Right cardiac atrium (tissue), 5 donors: ENCODE measurements around the gene KEAP1. TPM values are rescaled to one million over a fixed set of nuclear protein-coding genes. Genes with fewer than 3 reads are reported as not detected.
"Not testable (repeated sequence)": the region's sequence is repeated elsewhere in the genome, so short reads cannot be mapped to it uniquely, and the experiment has no call there.

Experiments used
- ATAC-seq, 2 donors: fragments of 200-7000 bp; cut with Tn5 transposase; one replicate each; pipeline versions ENCODE4 v1.8.0 to v1.9.1; 2020; ENCODE audit warnings: moderate library complexity in 2 of 2, mild to moderate bottlenecking in 1 of 2
- DNase-seq, 3 donors: peaks; one replicate each; pipeline ENCODE4 v3.0.0-alpha.2; 2020
- H3K27ac ChIP-seq: one replicate; pipeline ENCODE4 v1.5.1; 2013; ENCODE audit warnings: mild to moderate bottlenecking, low read length, control low read depth, moderate library complexity
- H3K27me3 ChIP-seq: one replicate; pipeline ENCODE4 v1.6.1; 2013; ENCODE audit not compliant: control insufficient read depth, insufficient read depth
- H3K4me1 ChIP-seq: one replicate; pipeline ENCODE4 v1.6.1; 2013; ENCODE audit warnings: low read length; ENCODE audit not compliant: control insufficient read depth, insufficient read depth
- H3K4me3 ChIP-seq: one replicate; pipeline ENCODE4 v1.5.1; 2013; ENCODE audit warnings: low read length, control low read depth
- H3K9me3 ChIP-seq: one replicate; pipeline ENCODE4 v1.6.1; 2013; ENCODE audit warnings: low read length; ENCODE audit not compliant: control insufficient read depth
- WGBS: extraction: QIAGEN DNeasy Blood & Tissue Kit; methylation state at CpG from one replicate; pipeline ENCODE4 v1.1.7; 2013; 5-methylcytosine and 5-hydroxymethylcytosine counted together
- intact Hi-C, 4 donors: fragments of 100-400 bp; cut with DNase I; formaldehyde crosslinking; loops; one replicate each; pipeline versions ENCODE4 v1.11.0 to v1.14.0; 2022 to 2023
- polyA plus RNA-seq: library from polyadenylated mRNA; stranded (reverse); fragments of 200-250 nt; gene quantifications from one replicate; pipeline ENCODE4 v1.2.3, GENCODE V29; 2013
- total RNA-seq, 4 donors: library from RNA; stranded (reverse); fragmentation: NEBNext Ultra II Directional; extraction: Animal tissue kit (Norgen Biotek cat#: 25700); gene quantifications; one replicate each; pipeline ENCODE4 v1.2.1, GENCODE V29; 2021
- donor health status: healthy with polysubstance abuse.
- donor health status: DM: no; HTN: yes; CAD: no.
- donor health status: DM: no; HTN: no; CAD: no.
- donor health status: DM: no; HTN: yes; CAD: no; lungs with severe emphysema.
- donor health status: DM: yes; HTN: yes; CAD: no.

Gene KEAP1
- total and polyA plus RNA-seq, 5 donors: 48.0 to 74.6 (median 62.1) TPM

- Histone ChIP-seq H3K27me3 (no peaks in the 10 kb centered on the region), H3K4me1 (peaks cover 6% of the 10 kb centered on the region), H3K9me3 (no peaks in the 10 kb centered on the region), H3K27ac (peak overlapping the region; percentile 60), H3K4me3 (peak overlapping the region; percentile 94)
- 20% methylated on average over 22 of the region's 22 CpGs for WGBS
- ATAC-seq (peak; percentile 15 to 44), DNase-seq (peak; percentile 43 to 69 (median 66))
- intact Hi-C loops: no loop called here
These were observed 41.1 kb upstream of the KEAP1 start for GRCh38 chr19:10544242-10544752.

GRCh38 chr19:10543420-10544241 lies 40.5 kb upstream of the KEAP1 start, which contains the start of gene ATG4D:
TSS of gene ATG4D (plus strand) at chr19:10543904. CDS start at chr19:10544091, 187 bp downstream.
- Histone ChIP-seq H3K4me3 (peak within 1 kb of the TSS; percentile 94), H3K27ac (peak within 1 kb of the TSS; percentile 65), H3K4me1 (peaks cover 6% of the 10 kb centered on the region), H3K27me3 (no peaks in the 10 kb centered on the region), H3K9me3 (no peaks in the 10 kb centered on the region)
- DNase-seq: peak; percentile 81 to 92 (median 92)
- intact Hi-C loops: no loop called here
- WGBS: 1% methylated on average over 79 of the region's 79 CpGs
- peak; percentile 91 for ATAC-seq

GRCh38 chr19:10543059-10543419 lies 39.9 kb upstream of the KEAP1 start:
- no peak for ATAC-seq
- H3K27me3 ChIP-seq: no peaks in the 10 kb centered on the region
- peak overlapping the region; percentile 94 for H3K4me3 ChIP-seq
- WGBS: 63% methylated on average over 8 of the region's 8 CpGs
- H3K9me3 ChIP-seq: no peaks in the 10 kb centered on the region
- no peak overlapping the region for H3K27ac ChIP-seq
- DNase-seq: no peak
- intact Hi-C loops: no loop called here
- peaks cover 6% of the 10 kb centered on the region for H3K4me1 ChIP-seq

GRCh38 chr19:10539016-10539415 lies 35.9 kb upstream of the KEAP1 start:
- ATAC-seq, H3K4me3 ChIP-seq, H3K27ac ChIP-seq, intact Hi-C loops, H3K27me3 ChIP-seq, H3K9me3 ChIP-seq, H3K4me1 ChIP-seq: not testable (repeated sequence)
- DNase-seq: peak in 2 of 3 donors; percentile 1 to 10
- 73% methylated on average over 9 of the region's 9 CpGs for WGBS

GRCh38 chr19:10538204-10538983 lies 35.2 kb upstream of the KEAP1 start:
- Histone ChIP-seq H3K27me3 (no peaks in the 10 kb centered on the region), H3K4me1 (no peaks in the 10 kb centered on the region), H3K9me3 (no peaks in the 10 kb centered on the region), H3K27ac (no peak overlapping the region), H3K4me3 (no peak overlapping the region)
- intact Hi-C loops: no loop called here
- 72% methylated on average over 20 of the region's 20 CpGs for WGBS
- ATAC-seq (no peak), DNase-seq (peak in 2 of 3 donors; percentile 2)

GRCh38 chr19:10537668-10538067 lies 34.5 kb upstream of the KEAP1 start:
- intact Hi-C loops: no loop called here
- Histone ChIP-seq H3K27ac (no peak overlapping the region), H3K27me3 (no peaks in the 10 kb centered on the region), H3K9me3 (no peaks in the 10 kb centered on the region), H3K4me3 (no peak overlapping the region), H3K4me1 (no peaks in the 10 kb centered on the region)
- 79% methylated on average over 11 of the region's 11 CpGs for WGBS
- no peak for ATAC-seq
- DNase-seq: no peak

- H3K4me3 ChIP-seq: no peak overlapping the region
- 70% methylated on average over 6 of the region's 6 CpGs for WGBS
- H3K27ac ChIP-seq: no peak overlapping the region
- DNase-seq (no peak), ATAC-seq (no peak)
- H3K4me1 ChIP-seq: no peaks in the 10 kb centered on the region
- no peaks in the 10 kb centered on the region for H3K9me3 ChIP-seq
- intact Hi-C loops: no loop called here
- H3K27me3 ChIP-seq: no peaks in the 10 kb centered on the region
These were observed 32.5 kb upstream of the KEAP1 start for GRCh38 chr19:10535613-10536012.

GRCh38 chr19:10533646-10534386 lies 30.7 kb upstream of the KEAP1 start:
- DNase-seq: no peak
- WGBS: 71% methylated on average over 10 of the region's 10 CpGs
- intact Hi-C loops: no loop called here

GRCh38 chr19:10532457-10532856 lies 29.3 kb upstream of the KEAP1 start:
- H3K4me3 ChIP-seq: no peak overlapping the region
- DNase-seq (no peak), ATAC-seq (no peak)
- WGBS: 87% methylated on average over 1 of the region's 1 CpG
- H3K27ac ChIP-seq: no peak overlapping the region
- no peaks in the 10 kb centered on the region for H3K27me3 ChIP-seq
- no peaks in the 10 kb centered on the region for H3K9me3 ChIP-seq
- no peaks in the 10 kb centered on the region for H3K4me1 ChIP-seq
- intact Hi-C loops: no loop called here

More at GRCh38 chr19:10533646-10534386, 30.7 kb upstream of the KEAP1 start:
- Histone ChIP-seq H3K4me3 (no peak overlapping the region), H3K4me1 (no peaks in the 10 kb centered on the region), H3K27ac (no peak overlapping the region), H3K9me3 (no peaks in the 10 kb centered on the region), H3K27me3 (no peaks in the 10 kb centered on the region)
- peak; percentile 63 to 87 for ATAC-seq

- H3K27ac ChIP-seq, intact Hi-C loops, H3K4me1 ChIP-seq, DNase-seq, ATAC-seq, H3K27me3 ChIP-seq, H3K9me3 ChIP-seq, H3K4me3 ChIP-seq: not testable (repeated sequence)
- WGBS: 87% methylated on average over 8 of the region's 8 CpGs
These were observed 23.7 kb upstream of the KEAP1 start for GRCh38 chr19:10526887-10527286.
